Kasumi-1 (cell line): Measurements from ENCODE around the gene GRID1.

ENCODE experiments used
- DNase-seq, 2 experiments: peaks; one replicate each; lab custom pipeline; 2025; lab: John Stamatoyannopoulos, UW

Gene GRID1

GRCh38 chr10:85810674-85811073, 555.9 kb downstream of the GRID1 start:
- DNase-seq, result no peak

- DNase-seq, result no peak
Measured at GRCh38 chr10:85795460-85795859, 571.1 kb downstream of the GRID1 start.

GRCh38 chr10:85794553-85794952, 572.0 kb downstream of the GRID1 start:
- DNase-seq, result no peak

- no peak for DNase-seq
Measured at GRCh38 chr10:85792533-85792858, 574.1 kb downstream of the GRID1 start.

- no peak for DNase-seq
Measured at GRCh38 chr10:85791818-85792532, 574.6 kb downstream of the GRID1 start.

- no peak for DNase-seq
Measured at GRCh38 chr10:85789982-85790789, 576.4 kb downstream of the GRID1 start.

- no peak for DNase-seq
Measured at GRCh38 chr10:85789125-85789524, 577.5 kb downstream of the GRID1 start.

GRCh38 chr10:85788570-85788969, 578.0 kb downstream of the GRID1 start:
- no peak for DNase-seq

GRCh38 chr10:85787881-85788280, 578.7 kb downstream of the GRID1 start:
- no peak for DNase-seq

GRCh38 chr10:85787393-85787792, 579.2 kb downstream of the GRID1 start:
- DNase-seq, result no peak

GRCh38 chr10:85786401-85786899, 580.1 kb downstream of the GRID1 start:
- DNase-seq, result no peak

- no peak for DNase-seq
Measured at GRCh38 chr10:85784792-85785191, 581.8 kb downstream of the GRID1 start.

GRCh38 chr10:85781404-85781803, 585.2 kb downstream of the GRID1 start:
- no peak for DNase-seq

- DNase-seq, result no peak
Measured at GRCh38 chr10:85778074-85778473, 588.5 kb downstream of the GRID1 start.

GRCh38 chr10:85767891-85768290, 598.7 kb downstream of the GRID1 start:
- no peak for DNase-seq

- no peak for DNase-seq
Measured at GRCh38 chr10:85764108-85764507, 602.5 kb downstream of the GRID1 start.

GRCh38 chr10:85761906-85762445, 604.6 kb downstream of the GRID1 start:
- DNase-seq, result no peak

GRCh38 chr10:85741626-85742300, 624.8 kb downstream of the GRID1 start:
- DNase-seq, result no peak

- DNase-seq, result no peak
Measured at GRCh38 chr10:85735997-85736396, 630.6 kb downstream of the GRID1 start.

- DNase-seq, result no peak
Measured at GRCh38 chr10:85734791-85735190, 631.8 kb downstream of the GRID1 start.

- no peak for DNase-seq
Measured at GRCh38 chr10:85724215-85724614, 642.4 kb downstream of the GRID1 start.

GRCh38 chr10:85720931-85721590, 645.5 kb downstream of the GRID1 start:
- DNase-seq, result no peak
